HepG2 (cell line): Measurements from ENCODE around the gene TMBIM1. TPM values are rescaled to one million over a fixed set of nuclear protein-coding genes. Genes with fewer than 3 reads are reported as not detected.

Source experiments
- ELF4 ChIP-seq: sonication (generic); formaldehyde crosslinking; IDR thresholded peaks from 2 replicates; pipeline ENCODE4 v1.5.0; 2020; ENCODE audit warnings: missing genetic modification reagents, mild to moderate bottlenecking, moderate library complexity, borderline replicate concordance
- FOXP1 ChIP-seq, 2 experiments: fragments of 450-650 bp in 1 of 2; IDR thresholded peaks; 2 replicates each; pipeline ENCODE4 v1.6.1; 2017 to 2018; ENCODE audit warnings: antibody characterized with exemption in 1 of 2
- NFE2L2 ChIP-seq: fragments of 150-350 bp; IDR thresholded peaks from 2 replicates; pipeline ENCODE4 v1.6.1; 2014; ENCODE audit warnings: low read length
- SP2 ChIP-seq: sonication (generic); formaldehyde crosslinking; IDR thresholded peaks from 2 replicates; pipeline ENCODE4 v1.5.1; 2020; ENCODE audit warnings: mild to moderate bottlenecking, missing genetic modification reagents
- TOE1 ChIP-seq: sonication (generic); formaldehyde crosslinking; IDR thresholded peaks from 2 replicates; pipeline ENCODE4 v1.4.0; 2020; ENCODE audit warnings: mild to moderate bottlenecking, missing genetic modification reagents
- ZBTB10 ChIP-seq: sonication (generic); formaldehyde crosslinking; IDR thresholded peaks from 2 replicates; pipeline ENCODE4 v1.4.0; 2020; ENCODE audit warnings: missing genetic modification reagents, borderline replicate concordance
- ZBTB21 ChIP-seq: sonication (generic); formaldehyde crosslinking; IDR thresholded peaks from 2 replicates; pipeline ENCODE4 v1.4.0; 2020; ENCODE audit warnings: missing genetic modification reagents
- ZNF232 ChIP-seq: sonication (generic); formaldehyde crosslinking; IDR thresholded peaks from 2 replicates; pipeline ENCODE4 v1.4.0; 2020; ENCODE audit warnings: missing genetic modification reagents, borderline replicate concordance
- ZNF687 ChIP-seq: sonication (generic); formaldehyde crosslinking; IDR thresholded peaks from 2 replicates; pipeline ENCODE4 v1.5.1; 2020; ENCODE audit warnings: mild to moderate bottlenecking, missing genetic modification reagents, moderate library complexity
- ZNF878 ChIP-seq: sonication (generic); formaldehyde crosslinking; IDR thresholded peaks from 2 replicates; pipeline ENCODE4 v1.8.1; 2023; ENCODE audit warnings: mild to moderate bottlenecking, missing genetic modification reagents, moderate library complexity
- polyA plus RNA-seq, 8 experiments: library from polyadenylated mRNA; depleted of rRNA in 3 of 8; stranded (reverse) in 7 of 8; unstranded in 1 of 8; fragments of >200 nt; fragmentation: Illumina TruSeq in 4 of 8; extraction: Trizol in 4 of 8; gene quantifications; 2 replicates each; pipeline versions ENCODE4 v1.2.1 to v1.2.3, GENCODE V29; 2011 to 2016; ENCODE audit warnings: low read depth in 4 of 8, missing spikeins in 1 of 8, mixed read lengths in 1 of 8; ENCODE audit not compliant: insufficient read depth in 1 of 8
- total RNA-seq, 5 experiments: library from RNA; depleted of rRNA; stranded (reverse); fragments of >200 nt; fragmentation: Illumina TruSeq; extraction: Trizol; gene quantifications; 2 replicates each; pipeline ENCODE4 v1.2.3, GENCODE V29; 2016; ENCODE audit warnings: low read depth in 1 of 5
- TF ChIP-seq, protein P1 (sequence below): sonication (generic); formaldehyde crosslinking; IDR thresholded peaks from 2 replicates; pipeline ENCODE4 v1.5.1; 2020; ENCODE audit warnings: mild to moderate bottlenecking, moderate library complexity, missing genetic modification reagents

TMBIM1 gene
- total and polyA plus RNA-seq, 2 of the 13 experiments (the other 11 are each of a cell fraction or from before 2014, with no cell fraction given) = 127 to 139 TPM

- TF ChIP-seq ELF4 (CRISPR knock-in tag) (no peak), FOXP1 (IDR thresholded peaks at IDR 0.05) (no peak), FOXP1 (CRISPR knock-in tag; IDR thresholded peaks at IDR 0.05) (no peak), ZBTB21 (CRISPR knock-in tag) (no peak), SP2 (no peak), ZBTB10 (no peak), ZNF232 (CRISPR knock-in tag) (no peak), ZNF687 (CRISPR knock-in tag) (peak; percentile 37; the same call in 1 of the 2 replicates), ZNF878 (CRISPR knock-in tag) (no peak), NFE2L2 (no peak), TOE1 (no peak)
- TF ChIP-seq, protein P1, sequence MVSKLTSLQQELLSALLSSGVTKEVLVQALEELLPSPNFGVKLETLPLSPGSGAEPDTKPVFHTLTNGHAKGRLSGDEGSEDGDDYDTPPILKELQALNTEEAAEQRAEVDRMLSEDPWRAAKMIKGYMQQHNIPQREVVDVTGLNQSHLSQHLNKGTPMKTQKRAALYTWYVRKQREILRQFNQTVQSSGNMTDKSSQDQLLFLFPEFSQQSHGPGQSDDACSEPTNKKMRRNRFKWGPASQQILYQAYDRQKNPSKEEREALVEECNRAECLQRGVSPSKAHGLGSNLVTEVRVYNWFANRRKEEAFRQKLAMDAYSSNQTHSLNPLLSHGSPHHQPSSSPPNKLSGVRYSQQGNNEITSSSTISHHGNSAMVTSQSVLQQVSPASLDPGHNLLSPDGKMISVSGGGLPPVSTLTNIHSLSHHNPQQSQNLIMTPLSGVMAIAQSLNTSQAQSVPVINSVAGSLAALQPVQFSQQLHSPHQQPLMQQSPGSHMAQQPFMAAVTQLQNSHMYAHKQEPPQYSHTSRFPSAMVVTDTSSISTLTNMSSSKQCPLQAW (CRISPR knock-in tag) = no peak
Measured at GRCh38 chr2:218332920-218333645, 40.8 kb upstream of the TMBIM1 start (continued).
